NCI-H146 (cell line): Measurements from ENCODE around the gene NSD1.
"Not testable (repeated sequence)": the region's sequence is repeated elsewhere in the genome, so short reads cannot be mapped to it uniquely, and the experiment has no call there.

Experiments
- DNase-seq: peaks from one replicate; lab custom pipeline; 2025; lab: John Stamatoyannopoulos, UW

The NSD1 gene

DNA sequence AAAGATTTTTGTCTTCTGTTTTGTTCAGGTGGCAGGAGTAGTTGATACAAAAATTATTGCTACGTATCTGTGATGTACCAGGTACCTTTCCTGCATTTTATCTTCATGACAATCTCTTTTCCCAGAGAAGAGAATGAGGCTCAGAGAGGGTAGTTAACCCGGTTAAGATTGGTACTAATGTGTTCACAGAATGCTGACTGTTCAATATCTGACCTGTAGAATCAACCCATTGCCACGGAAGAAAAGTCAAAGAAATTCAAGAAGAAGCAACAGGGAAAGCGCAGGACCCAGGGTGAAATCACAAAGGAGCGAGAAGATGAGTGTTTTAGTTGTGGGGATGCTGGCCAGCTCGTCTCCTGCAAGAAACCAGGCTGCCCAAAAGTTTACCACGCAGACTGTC lies 158.2 kb downstream of the NSD1 start:
- DNase-seq = no peak

DNA sequence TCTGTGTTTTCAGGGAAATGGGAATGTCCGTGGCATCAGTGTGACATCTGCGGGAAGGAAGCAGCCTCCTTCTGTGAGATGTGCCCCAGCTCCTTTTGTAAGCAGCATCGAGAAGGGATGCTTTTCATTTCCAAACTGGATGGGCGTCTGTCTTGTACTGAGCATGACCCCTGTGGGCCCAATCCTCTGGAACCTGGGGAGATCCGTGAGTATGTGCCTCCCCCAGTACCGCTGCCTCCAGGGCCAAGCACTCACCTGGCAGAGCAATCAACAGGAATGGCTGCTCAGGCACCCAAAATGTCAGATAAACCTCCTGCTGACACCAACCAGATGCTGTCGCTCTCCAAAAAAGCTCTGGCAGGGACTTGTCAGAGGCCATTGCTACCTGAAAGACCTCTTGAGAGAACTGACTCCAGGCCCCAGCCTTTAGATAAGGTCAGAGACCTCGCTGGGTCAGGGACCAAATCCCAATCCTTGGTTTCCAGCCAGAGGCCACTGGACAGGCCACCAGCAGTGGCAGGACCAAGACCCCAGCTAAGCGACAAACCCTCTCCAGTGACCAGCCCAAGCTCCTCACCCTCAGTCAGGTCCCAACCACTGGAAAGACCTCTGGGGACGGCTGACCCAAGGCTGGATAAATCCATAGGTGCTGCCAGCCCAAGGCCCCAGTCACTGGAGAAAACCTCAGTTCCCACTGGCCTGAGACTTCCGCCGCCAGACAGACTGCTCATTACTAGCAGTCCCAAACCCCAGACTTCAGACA lies 160.4 kb downstream of the NSD1 start:
- no peak for DNase-seq

DNA sequence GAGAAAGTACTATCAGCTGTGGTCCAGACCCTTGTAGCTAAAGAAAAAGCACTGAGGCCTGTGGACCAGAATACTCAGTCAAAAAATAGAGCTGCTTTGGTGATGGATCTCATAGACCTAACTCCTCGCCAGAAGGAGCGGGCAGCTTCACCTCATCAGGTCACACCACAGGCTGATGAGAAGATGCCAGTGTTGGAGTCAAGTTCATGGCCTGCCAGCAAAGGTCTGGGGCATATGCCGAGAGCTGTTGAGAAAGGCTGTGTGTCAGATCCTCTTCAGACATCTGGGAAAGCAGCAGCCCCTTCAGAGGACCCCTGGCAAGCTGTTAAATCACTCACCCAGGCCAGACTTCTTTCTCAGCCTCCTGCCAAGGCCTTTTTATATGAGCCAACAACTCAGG lies 161.1 kb downstream of the NSD1 start:
- no peak for DNase-seq

DNA sequence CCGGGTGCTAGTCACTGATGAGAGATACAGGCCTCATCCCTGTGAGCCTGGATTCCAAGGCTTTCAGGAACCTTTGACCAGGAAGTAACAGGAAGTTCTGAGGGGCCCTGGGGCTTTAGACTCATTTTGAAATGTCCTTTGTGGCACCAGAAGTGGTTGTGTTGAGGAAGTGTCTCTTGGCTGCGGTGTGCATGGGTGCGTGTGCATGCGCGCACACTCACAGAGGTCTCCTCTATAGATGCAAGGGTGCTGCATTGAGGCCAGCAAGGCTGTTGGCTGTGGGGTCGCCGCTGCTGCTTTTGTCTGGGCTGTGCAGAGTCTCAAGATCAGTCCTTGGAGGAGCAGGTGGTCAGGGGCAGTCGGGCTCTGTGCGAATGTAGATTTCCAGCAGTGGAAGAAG lies 162.4 kb downstream of the NSD1 start:
- DNase-seq = no peak

DNA sequence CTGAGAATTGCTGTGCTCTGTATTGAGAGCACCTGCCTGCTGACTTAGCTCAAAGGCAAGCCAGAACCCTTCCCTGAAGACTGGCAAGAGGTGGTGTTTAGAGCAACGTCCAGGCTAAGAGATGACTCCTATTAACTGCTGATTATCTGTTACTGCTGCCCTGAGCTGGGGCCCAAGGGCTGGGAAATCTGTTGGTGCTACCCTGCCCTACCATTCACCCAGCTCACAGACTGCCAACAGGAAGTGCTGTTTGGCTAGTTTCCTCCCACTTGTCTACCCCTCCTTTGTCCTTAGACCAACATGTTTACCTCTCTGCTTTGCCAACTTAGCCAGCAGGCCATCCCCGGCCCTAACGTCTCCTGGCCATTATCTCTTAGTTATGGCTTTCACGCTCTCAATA lies 163.0 kb downstream of the NSD1 start:
- DNase-seq = no peak

DNA sequence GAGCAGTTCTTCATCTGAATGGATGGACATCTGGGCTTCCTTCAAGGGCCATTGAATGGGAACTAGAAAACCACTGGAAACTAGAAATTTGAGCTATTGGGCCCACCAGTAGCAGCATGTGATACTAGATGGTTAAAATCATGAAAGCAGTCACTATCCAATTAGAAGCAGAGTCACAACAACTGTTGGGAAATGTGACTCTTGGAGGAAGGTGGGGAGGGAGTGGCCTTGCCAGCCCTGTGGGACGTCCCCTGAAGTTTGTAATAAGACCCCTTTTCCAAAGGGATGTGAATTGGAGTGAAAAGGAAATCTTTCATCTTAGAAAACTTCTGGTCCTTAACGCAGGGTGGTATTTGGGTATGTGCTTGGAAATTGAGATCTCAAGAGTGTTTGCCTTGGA lies 164.3 kb downstream of the NSD1 start:
- DNase-seq = no peak

DNA sequence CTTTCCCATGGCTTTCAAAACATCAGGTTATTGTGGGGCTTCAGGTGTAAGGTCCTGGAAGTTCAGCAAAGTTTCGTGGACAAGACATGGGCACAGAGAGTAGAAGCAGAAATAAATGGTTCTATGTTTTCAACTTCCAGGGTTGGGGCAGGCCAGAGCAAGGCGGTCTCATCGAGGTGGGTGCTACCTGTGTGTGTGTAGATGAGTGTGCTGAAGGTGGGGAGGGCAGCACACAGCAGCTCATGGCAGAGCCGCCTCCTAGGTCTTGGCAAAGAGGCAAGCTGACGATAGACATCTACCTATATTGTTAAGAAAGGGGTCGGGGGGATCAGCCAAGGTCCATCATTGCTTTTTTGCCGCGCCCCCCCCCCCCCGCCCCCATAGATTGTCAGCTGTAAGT lies 166.1 kb downstream of the NSD1 start:
- DNase-seq = no peak

DNA sequence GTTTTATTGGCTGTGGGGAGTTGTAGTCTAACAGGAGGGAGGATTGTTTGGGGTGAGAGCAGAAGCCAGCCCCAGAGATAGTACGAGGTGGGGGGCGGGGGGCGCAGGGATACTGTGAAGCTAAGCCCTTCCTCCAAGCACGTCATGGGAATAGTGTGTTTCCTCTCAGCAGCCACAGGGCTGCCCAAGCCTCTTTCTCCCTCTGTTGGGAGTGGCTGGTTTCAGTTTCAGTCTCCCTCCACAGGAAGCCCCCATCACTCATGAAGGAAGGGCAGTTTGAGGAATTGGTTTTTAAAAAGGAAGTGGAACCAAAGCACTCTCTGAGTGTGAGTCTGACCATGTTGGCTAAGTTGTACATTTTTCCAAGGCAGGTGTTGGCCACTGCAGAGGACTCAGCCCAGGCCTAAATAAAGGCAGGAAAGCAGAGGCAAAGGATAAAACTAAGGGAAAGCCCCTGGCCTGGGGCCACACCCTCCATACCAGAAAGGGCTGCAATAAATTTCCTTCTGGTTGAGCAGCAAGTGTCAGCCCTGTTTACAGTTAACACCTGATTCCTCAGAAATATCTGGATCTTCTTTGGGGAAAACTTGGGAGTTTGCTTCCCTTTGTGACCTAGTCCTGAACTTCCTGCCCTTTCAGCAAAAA lies 166.8 kb downstream of the NSD1 start:
- no peak for DNase-seq

DNA sequence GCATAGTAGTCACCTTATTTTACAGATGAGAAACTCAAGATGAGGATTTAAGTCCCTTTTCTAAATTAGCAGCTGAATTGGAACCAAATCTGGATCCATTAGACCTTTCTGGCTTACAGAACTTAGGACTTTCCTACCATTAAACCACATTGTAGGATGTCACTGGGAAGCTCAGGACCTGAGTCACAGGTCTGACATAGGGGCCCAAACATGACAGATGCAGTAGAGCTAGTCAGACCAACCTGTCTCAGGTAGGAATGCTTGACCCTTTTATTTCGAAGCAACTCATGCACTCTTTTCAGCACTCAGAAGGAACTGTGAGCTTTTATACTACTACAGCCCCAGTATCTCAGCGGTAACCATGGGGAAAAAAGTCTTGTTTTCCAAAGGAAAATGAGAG lies 167.4 kb downstream of the NSD1 start:
- DNase-seq = no peak

DNA sequence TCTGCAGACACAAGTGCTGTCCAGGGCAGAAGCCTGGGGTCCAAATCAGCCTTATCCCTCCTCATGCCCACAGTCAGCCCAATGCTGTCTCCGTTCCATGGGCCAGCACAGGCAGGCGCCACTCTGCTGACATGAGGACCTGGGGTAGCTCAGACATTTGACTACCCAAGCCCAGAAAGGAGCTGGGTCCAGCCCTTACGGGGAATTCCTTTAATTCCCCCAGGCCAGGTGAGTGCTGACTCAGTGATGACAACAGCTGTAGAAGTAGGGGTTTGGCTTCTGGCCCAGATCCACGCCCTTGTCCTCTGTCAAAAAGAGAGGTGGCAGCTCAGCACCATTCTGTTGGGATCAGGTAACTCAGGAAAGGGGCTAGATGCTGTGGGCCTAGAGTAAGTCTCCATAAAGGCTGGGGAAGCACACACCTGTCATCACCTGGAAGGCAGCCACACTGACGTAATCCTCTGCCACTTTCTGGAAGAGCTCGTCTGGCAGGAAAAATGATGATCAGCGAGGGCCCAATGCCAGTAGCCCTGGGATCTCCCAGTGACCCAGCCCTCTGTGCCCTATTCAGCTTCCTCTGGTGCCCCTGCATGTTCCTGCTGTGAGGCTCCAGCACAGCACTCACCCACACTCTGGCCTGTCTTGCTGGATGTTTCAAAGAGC lies 168.1 kb downstream of the NSD1 start:
- no peak for DNase-seq

DNA sequence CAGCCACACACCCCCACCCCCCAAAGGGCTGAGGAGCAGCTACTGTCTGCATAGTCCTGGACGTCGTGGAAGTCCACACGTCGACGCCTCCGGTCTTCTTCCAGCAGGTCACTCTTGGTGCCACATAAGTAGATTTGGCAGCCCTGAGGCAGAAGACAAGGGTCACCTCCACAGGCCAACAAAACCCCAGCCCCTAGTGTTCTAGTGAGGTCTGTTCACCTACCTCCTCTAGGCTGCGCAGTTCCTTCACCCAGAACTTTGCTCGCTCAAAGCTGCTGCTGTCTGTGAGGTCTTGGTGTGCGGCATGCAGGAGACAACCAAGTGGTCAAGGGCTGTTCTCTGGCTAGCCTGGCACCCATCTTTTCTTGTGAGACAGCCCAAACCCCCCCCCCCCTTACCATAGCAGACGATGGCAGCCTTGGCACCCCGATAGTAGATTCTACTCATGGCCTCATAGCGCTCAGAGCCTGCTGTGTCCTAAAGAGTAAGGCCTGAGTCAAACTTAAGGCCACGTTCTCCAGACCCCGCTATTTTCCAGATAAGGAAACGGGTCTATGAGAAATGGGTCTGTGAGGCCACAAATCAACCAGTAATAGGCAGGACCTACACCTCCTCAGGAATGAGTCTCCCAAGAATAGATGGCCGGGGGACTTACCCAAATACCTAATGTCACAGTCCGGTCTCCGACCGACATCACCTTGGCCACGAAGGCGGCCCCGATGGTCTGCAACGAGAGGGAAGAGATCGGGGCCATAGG lies 169.0 kb downstream of the NSD1 start:
- DNase-seq = no peak

DNA sequence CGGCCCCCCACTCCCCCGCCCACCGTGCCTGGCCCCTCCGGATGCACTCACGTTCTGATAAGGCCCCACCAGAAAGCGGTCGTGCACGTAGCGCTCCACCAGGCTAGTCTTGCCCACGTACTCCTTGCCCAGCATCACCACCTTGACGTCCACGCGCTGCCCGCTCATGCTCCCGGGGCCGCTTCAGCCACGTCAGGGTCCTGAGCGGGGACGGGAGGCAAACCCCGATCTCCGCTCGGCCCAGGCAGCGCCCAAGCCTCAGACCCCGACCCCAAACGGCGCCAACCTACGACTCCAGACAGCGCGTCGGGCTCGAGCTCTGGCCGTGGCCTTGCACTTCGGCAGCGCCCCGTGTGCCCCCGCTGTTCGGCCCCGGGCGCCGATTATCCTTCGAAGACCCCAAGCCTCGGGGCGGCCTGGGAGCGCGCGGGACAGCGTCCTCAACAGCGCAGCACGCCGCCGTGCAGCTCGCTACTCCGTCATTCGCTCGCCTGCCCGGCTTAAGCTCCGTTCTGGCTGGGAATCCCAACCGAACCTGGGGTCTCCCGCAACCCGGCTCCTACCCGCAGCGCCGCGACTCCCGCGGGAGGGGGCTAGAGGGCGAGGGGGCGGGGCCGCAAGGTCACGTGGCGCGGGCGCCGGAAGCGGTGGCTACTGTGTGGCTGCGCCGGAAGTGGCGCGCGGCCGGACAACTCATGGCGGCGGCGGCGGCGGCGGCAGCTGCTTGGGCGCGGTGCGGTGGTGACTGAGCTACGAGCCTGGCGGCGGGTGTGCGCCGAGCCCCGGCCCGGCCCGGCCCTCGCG lies 169.8 kb downstream of the NSD1 start, which contains the start of the genes PRELID1 and RAB24:
PRELID1 (plus strand) TSS at position 679 of the 804 bp plus-strand sequence. CDS start 187 bp downstream, outside the sequence.
RAB24 (minus strand) TSS at position 599 of the 804 bp plus-strand sequence; CDS start at position 168, 431 bp downstream.
- DNase-seq = peak; percentile 72

DNA sequence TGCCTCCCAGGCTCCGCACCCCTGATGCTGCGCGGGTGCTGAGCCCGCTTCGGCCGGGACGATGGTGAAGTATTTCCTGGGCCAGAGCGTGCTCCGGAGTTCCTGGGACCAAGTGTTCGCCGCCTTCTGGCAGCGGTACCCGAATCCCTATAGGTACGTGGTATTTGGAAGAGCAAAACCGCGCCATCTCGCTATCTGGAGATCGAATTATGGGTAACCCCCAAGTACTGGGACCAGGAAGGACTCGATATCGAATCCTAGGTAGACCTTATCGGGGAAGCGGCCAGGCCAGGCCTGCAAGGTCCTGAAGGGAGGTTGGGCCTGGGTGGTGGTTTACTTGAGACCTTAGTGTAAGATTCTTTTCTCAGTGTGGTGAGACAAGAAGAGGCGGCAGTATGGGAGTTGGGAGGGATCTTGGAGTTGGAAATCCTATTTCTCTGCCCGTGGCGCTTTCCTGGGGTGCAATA lies 170.4 kb downstream of the NSD1 start:
- no peak for DNase-seq

DNA sequence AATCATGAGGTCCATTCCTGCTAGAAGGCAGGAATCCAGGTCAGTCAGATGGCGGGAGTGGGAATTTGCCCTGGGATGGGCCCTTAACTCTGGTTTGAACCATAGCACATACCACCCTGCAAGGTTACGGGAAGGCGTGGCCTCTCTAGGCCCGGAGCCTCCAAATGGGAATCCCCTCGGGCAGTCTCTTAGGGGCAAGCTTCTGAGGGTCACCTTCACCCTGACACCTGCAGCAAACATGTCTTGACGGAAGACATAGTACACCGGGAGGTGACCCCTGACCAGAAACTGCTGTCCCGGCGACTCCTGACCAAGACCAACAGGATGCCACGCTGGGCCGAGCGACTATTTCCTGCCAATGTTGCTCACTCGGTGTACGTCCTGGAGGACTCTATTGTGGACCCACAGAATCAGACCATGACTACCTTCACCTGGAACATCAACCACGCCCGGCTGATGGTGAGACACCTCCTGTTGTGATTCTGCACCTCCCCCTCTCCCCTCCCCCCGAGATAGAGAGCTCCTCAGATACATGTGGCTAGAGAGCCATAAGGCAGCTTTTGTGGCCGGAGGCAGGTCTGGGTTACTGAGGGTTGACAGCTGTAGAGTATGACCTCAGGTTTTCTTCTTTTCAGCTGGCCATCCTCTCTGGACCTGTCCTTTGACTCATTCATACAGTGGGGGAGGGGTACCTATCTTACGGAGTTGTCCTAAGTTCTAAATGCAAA lies 171.0 kb downstream of the NSD1 start:
- DNase-seq = no peak

DNA sequence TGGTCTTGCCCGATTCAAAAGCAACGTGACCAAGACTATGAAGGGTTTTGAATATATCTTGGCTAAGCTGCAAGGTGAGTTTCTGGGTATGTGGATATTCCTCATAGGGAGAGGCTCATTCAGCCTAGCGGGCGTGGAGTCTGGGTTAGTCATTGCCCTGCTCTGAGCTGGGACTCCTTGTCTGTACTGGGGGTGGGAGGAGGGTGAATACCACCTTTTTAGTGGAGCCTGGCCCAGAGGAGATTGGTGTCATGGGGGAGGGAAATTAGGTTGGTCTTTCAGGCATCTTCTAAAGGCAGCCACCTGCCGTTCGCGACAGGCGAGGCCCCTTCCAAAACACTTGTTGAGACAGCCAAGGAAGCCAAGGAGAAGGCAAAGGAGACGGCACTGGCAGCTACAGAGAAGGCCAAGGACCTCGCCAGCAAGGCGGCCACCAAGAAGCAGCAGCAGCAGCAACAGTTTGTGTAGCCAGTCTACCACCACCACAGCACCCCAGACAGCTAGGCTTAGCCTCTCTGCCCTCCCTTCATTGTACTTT lies 172.6 kb downstream of the NSD1 start:
- DNase-seq = not testable (repeated sequence)

DNA sequence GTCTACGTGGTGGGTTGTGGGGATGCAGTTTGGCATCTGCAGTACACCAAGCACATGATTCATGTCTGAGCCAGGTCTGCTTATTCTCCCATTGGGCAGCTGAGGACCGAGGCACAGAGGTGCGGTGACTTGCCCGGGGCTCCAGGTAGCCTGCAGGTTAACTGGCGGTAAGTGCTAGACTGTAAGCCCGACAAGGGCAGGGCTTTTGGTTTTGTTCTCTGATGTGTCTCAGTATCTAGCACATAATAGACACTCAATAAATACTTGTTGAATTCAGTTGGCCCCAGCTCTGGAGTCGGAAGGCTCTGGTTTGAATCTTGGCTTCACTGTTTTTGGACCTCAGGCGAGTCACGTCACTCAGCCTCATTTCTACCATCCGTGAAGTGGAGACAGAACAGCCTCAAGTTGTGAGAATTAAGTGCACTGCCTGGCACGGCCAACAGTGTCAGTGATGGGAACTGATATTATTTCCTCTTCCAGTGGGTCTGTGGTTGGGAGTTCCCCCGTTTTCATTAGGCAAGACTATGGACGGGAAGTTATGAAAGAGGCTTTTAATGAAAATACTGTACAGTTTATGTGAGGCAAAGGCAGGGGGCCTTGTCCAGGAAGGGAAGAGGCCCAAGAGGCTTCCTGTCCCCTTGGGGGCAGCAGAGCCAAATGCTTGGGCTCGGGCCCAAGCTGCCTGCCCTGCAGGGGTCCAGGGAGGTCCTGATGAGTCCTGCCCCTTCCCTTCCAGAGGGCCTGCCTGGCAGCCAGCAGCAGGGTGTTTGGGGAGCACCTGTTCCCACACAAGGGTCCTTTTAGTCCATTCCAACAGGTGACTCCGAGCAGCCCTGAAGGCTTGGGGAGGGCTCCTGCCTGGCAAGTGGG lies 173.3 kb downstream of the NSD1 start:
- no peak for DNase-seq

DNA sequence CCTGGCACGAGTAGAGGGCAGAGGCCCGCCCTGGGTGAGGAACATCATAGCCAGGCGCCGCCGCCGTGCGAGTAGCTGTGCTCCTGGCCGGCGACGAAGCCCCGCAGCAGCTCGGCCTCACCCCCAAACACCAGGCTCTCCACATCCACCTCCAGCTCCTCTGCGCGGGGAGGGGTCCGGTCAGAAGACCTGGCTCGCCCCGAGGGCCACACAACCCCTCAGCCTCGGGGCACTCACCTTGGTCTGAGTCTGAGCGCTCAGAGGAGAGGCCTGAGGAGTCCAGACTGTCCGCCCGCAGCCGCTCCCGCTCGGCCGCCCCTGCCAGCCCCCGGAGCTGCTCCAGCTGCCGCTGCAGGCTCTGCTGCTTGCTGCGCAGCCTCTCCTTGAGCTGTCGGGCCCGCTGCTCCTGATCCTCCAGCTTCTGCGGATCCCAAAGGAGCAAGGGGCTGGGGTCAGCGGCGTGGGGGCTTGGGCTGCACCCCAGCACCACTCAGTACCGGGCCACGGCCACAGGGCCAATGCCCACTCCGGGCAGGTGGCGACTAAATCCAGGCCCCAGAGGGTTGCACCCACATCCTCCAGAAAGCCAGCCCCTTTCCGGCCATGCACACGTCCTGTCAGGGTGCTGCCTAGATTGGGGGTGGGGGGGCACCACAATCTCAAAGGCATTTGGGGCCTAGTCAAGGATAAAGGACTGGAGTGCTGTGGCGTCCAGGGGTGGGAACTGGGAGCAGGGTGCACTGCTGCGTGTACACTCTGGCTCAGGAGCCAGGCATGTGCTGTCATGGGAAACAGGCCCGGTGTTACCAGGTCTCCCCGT lies 174.2 kb downstream of the NSD1 start:
- DNase-seq = no peak

DNA sequence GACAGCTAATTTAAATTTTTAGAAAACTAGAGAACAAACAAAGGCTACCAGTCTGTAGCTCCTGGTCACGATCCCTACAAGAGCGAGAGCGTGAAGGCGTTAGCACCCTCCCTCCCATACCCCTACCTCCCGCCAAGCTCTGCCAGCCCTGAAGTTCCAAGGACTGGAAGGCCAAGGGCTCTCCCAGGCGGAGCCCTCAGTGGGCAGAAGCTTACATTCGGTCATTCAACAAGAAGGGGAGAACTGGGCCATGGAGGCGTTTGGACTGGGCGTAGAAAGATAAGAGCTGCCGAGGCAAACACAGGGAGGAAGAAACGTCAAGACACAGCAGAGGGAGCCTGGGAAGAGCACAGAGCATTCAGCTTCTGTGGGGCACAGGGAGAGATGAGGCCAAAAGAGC lies 175.2 kb downstream of the NSD1 start:
- no peak for DNase-seq
